Stimulated activated CD8-positive, alpha-beta memory T cell treated with anti-CD3 and anti-CD28 coated beads, Interleukin-4, amount 100 ng/mL, for 1 hour (primary cell): ENCODE data around the gene UBTD2.

Experiments
- DNase-seq, 2 donors: peaks; one replicate each; pipeline ENCODE4 v3.0.0-alpha.2; 2020; ENCODE audit warnings: low read depth in 2 of 2, low spot score in 1 of 2

Gene UBTD2

DNA sequence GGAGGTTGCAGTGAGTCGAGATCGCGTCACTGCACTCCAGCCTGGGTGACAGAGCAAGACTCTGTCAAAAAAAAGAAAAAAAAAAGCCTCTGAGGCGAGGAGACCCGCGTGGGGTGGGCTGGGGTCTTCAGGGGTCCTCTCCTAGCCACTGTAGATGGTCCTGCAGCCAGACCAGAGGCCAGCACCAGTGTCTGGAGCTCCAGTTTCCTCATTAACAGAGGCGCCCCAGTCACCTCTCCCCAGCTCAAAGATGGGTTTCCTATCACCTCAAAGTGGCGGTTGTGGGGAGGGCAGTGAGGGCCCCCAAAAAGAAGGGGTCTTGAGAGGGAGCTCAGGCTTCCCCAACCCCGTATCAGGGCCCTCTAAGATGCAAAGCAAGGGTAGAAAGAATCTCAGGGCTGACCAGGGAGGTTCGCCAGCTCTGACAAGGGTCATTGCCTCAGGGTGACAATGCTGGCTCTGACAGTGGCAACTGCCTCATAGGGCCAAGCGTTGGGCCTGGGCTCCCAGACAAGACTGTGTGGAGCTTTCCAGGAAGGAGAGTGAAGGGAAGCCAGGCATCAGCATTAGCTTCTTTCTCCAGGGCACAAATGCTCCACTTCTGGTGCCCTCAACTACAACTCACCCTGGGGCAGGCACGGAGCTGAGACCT lies 110.5 kb downstream of the UBTD2 start:
- no peak for DNase-seq

DNA sequence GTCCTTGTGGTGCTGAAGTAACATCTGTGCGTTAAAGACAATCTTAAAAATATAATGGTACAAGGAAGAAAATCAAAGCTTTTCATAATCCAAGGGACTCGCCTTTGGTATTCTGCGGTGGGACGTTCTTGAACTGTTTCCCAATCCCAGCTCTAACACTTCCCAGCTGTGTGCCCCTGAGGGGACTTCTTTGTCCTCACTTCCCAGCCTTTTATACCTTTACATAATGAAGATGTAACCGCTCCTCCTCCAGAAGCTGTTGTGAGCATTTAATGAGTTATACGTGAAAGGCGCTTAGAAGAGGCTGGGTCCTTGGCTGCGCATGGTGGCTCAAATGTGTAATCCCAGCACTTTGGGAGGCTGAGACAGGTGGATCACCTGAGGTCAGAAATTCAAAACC lies 112.4 kb downstream of the UBTD2 start:
- DNase-seq: no peak

DNA sequence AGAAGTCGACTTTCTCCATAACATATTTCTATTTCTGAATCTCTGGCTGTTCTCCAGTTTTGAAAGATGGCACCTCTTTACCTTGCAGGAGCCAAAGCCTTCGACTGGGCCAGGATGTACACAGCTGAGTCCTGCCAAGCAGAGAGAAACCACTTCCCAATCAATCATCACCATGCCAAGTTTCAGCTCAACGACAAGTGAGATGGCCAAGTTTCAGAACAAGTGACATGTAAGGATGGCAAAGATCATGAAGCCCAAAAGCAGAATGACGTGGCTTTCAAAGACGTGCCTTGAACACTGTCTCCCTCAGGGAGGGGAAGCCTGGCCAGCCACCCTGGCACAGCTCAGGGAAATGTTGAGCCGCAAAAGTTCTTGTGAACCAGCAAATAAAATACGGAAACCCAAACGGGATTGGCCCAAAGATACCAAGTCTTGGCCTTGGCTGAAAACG lies 113.3 kb downstream of the UBTD2 start:
- DNase-seq: no peak

DNA sequence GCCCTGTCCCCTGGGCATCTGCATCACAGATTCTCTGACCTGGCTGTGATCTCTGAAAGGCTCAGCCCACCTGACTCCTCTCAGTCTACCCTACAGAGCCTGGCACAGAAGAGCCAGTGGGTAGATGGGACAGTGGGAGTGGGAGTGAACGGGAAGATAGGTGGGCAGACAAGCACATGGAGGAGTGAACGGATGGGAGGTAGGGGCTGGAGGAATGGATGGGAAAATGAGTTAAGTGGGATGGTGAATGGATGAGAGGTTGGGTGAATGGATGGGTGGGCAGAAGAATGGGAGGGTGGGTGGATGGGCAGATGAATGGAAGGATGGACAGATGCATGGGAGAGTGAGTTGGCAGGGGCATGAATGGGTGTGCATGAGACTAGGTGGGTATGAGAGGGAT lies 114.3 kb downstream of the UBTD2 start:
- DNase-seq: no peak

DNA sequence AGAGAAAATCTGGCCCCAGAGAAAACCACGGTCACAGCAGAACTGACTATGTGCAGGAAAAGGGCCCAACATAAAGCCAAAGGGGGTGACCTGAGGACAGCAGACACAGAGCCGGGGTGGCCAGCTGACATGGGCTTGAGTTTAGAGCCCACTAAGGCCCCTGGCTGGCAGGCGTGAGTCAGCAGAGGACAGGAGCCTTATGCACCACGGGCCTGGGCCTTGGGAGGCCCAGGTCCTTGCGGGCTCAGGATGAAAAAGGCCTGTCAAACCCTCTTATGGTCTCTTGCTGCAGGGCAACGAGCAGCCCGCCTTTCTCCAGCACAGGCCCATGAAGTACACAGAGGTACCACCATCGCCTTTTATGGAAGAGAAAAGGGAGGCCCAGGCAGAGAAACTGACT lies 115.3 kb downstream of the UBTD2 start:
- DNase-seq: no peak

DNA sequence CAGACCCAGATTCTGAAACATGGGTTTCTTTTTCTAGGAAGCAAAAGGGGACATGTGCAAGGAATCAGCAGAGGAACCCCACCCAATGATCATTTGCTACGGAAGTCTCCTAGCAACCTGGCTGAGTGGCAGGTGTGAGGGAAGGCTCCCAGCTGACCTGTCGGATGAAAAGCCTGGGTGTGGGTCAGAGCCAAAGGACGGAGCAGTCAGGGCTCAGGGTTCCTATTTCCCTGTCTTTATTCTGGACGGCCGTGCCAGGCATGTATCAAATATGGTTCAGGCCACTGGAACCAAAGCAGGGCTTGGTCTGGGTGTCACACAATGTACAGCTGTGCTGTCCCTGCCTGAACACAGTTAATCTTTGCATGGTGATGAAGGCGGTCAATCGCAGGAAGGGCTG lies 115.7 kb downstream of the UBTD2 start:
- DNase-seq: no peak

DNA sequence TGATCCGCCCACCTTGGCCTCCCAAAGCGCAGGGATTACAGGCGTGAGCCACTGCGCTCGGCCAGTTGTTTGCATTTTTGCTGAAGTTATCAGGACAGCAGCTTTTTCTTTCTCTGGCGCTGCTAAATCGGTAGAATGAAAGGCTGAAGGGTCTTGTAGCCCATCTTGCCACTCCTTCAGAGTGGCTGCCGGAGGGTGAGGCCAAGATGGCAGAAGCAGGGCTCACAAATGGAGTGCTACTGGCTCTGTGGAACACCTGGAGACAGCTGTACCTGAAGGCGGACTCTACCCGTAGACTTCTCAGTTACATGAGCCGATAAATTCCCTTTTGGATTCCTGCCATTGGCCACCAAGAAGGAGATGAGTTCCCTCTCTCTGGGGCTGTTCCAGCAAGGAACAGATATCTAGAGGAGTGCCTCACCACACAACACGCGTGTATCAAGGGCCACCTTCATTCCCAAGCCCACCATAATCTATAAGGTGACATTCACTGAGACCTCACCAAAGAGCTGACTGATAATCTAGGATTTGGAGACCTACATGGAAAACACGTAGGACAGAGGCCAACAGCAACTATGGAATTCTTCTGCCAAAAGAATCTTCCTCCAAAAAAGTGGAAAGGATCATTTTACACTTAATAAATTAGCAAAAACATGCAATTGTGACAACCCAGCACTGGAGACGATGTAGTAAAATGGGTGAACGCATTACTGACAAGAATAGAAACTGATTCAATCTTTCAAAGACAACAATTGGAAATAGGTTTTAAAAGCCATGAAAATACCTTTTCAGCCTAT lies 117.3 kb downstream of the UBTD2 start:
- DNase-seq: no peak

DNA sequence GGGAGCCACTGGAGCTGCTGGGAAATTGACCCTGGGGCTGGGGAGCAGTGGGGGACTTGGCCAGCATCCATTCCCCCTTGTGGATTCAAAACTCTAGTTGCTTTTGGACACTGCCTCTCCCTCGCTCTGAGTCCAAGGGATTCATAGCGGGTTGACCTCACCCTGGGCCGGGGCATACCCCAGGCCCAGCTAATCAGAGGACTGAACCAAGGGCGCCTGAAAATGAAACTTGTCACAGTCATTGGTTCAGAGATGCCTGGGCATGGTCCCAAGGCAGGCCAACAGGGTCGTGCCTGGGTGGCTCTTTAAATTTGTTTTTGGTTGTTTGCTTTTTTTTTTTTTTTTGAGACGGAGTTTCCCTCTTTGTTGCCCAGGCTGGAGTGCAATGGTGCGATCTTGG lies 118.1 kb downstream of the UBTD2 start:
- DNase-seq: no peak

DNA sequence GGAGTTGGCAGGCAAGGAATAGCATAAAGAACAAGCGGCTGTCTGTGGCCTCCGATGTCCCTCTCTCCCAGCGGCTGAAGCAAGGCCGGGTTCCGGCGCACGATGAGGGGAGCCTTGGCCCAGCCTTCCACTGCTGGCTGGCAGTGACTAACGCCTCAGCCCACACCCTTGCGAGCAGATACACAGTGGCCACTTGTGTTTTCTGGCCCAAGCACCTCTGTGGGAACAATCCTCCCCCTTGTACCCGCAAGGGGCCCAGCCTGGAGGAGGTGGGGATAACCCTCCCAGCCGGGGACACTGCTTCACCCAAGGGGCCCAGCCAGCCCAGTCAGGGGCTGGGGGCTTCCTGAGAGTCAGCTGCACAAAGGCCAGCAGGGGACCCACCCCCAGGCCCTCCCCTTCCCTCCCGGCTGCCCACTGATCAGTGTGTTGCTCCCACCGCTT lies 118.8 kb downstream of the UBTD2 start:
- no peak for DNase-seq

DNA sequence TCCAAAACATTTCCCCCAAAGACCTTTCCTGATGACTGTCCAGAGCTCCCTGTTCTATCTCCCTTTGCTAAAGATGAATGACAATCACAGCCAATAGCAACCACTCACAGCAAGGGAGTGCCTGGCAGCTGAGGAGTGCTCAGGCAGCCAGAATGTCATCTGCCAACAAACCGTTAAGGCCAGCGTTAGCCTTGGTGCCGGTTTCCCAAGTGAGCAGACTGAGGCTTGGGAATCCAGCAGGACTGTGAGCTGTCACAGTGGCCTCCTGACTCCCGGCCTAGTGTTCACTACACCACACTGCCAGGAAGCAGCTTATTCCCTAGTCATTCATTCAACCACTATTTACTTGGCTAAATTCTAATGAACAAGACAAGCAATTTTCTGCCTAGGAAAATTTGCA lies 120.2 kb downstream of the UBTD2 start:
- DNase-seq: no peak

DNA sequence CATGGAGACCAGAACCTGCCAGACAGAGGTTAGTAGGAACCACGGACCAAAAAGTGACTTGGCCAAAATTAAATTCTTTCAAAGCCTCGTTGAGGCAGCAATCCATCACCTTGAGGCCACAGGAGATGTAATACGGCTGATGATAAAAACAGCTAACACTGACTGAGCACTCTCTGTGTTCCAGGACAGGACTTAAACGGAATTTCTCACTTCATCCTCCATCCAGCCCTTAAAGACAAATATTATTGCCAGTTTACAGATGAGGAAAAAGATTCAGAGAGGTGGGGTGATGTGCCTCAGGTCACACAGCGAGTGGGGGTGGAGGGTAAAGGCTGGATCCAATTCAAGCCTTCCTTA lies 120.6 kb downstream of the UBTD2 start:
- DNase-seq: no peak

DNA sequence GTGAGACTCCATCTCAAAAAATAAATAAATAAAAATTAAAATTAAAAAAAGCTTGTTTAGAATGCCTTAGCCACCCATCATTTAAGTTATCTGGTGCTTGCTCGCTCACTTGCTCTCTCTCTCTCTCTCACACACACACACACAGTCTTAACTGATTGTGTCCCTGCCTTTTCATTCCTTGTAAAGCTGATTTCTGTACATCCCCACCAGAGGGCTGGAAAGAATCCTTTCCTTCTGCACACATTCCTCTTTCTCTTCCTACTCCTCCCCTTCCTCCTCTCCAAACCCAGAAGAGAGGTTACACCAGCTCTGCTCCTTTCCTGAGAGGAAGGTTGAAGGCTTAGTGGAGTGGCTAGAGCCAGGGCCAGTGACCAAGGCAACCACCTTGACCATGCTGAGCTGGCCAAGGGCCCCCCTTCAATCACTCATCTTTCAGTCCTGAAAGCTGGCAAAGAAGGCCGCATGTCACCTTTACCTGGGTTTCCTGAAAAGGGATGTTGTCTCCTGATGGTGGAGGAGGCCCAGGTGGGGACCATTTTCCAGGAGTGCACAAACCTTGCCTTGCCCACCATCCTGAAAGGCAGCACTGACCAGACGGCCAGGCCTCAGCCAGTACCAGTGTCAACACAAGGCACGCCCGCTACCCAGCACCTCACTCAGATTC lies 121.1 kb downstream of the UBTD2 start:
- no peak for DNase-seq

DNA sequence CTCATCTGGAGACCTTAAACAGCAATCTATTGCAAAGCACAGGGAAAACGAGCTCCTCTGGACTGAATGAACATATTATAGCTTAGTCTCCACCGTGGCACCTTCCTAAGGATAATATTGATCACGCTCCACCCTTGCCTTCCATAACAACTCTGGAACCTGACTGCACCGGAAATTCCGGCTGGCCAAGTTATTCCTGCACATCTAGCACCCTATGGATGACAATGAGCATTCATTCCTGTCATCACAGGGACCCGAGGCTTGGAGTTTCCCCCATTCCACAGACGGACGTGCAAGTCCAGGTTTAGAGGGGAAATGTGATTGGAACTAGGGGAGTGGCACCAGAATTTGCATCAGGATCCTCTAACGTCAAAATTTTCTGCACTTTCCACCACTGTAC lies 123.1 kb downstream of the UBTD2 start:
- DNase-seq: no peak
